HEK293T (cell line): Measurements from ENCODE around the gene SMC1B.

ENCODE experiments used
- CTBP1 ChIP-seq: fragments of 450-650 bp; IDR thresholded peaks from 2 replicates; pipeline ENCODE4 v1.6.1; 2016; ENCODE audit warnings: borderline replicate concordance
- ELF4 ChIP-seq: fragments of 450-650 bp; IDR thresholded peaks from 2 replicates; pipeline ENCODE4 v1.6.1; 2017; ENCODE audit warnings: antibody characterized with exemption
- FOXK2 ChIP-seq: fragments of 450-650 bp; IDR thresholded peaks from 2 replicates; pipeline ENCODE4 v1.6.1; 2016; ENCODE audit warnings: mild to moderate bottlenecking
- FOXM1 ChIP-seq: fragments of 450-650 bp; IDR thresholded peaks from 2 replicates; pipeline ENCODE4 v1.6.1; 2017; ENCODE audit warnings: mild to moderate bottlenecking, borderline replicate concordance
- HDGF ChIP-seq: fragments of 450-650 bp; IDR thresholded peaks from 2 replicates; pipeline ENCODE4 v1.6.1; 2017; ENCODE audit warnings: antibody characterized with exemption, borderline replicate concordance
- L3MBTL2 ChIP-seq: fragments of 450-650 bp; conservative IDR thresholded peaks from 2 replicates; pipeline ENCODE4 v1.6.1; 2016; ENCODE audit warnings: mild to moderate bottlenecking
- LEF1 ChIP-seq: fragments of 450-650 bp; IDR thresholded peaks from 2 replicates; pipeline ENCODE4 v1.6.1; 2017; ENCODE audit warnings: mild to moderate bottlenecking, borderline replicate concordance
- NFRKB ChIP-seq: fragments of 450-650 bp; IDR thresholded peaks from 2 replicates; pipeline ENCODE4 v1.6.1; 2016; ENCODE audit warnings: mild to moderate bottlenecking, moderate library complexity
- SP1 ChIP-seq: fragments of 450-650 bp; IDR thresholded peaks from 2 replicates; pipeline ENCODE4 v1.6.1; 2017
- SUZ12 ChIP-seq: fragments of 450-650 bp; IDR thresholded peaks from 2 replicates; pipeline ENCODE4 v1.6.1; 2016; ENCODE audit warnings: mild to moderate bottlenecking

- TF ChIP-seq SP1 (no peak), FOXK2 (no peak), NFRKB (no peak), CTBP1 (no peak), LEF1 (no peak), FOXM1 (no peak), L3MBTL2 (no peak), ELF4 (no peak), HDGF (no peak), SUZ12 (no peak)
Observed at GRCh38 chr22:45304971-45305370, 108.4 kb downstream of the SMC1B start.
